Measurements from ENCODE around the gene UQCRC1.

Gene UQCRC1

GRCh38 chr3:48565591-48566400, 43.6 kb downstream of the UQCRC1 start:
- no peak overlapping the region for H3K9ac ChIP-seq (ENCODE audit: low read depth in 1 of 2, low read length in 2 of 2)
- no peaks in the 10 kb centered on the region for H3K9me3 ChIP-seq (ENCODE audit: control insufficient read depth in 2 of 2, low read length in 2 of 2)
- no peaks in the 10 kb centered on the region for H3K27me3 ChIP-seq (ENCODE audit: control insufficient read depth in 2 of 2, insufficient read depth in 2 of 2, low read length in 2 of 2)
- no peak overlapping the region for H3K4me3 ChIP-seq (ENCODE audit: low read length in 2 of 2)
- no peaks in the 10 kb centered on the region for H3K36me3 ChIP-seq (ENCODE audit: control insufficient read depth in 2 of 2, insufficient read depth in 2 of 2, low read length in 2 of 2)
- no peak overlapping the region for H3K27ac ChIP-seq (ENCODE audit: low read depth in 2 of 2, low read length in 2 of 2)
- no peaks in the 10 kb centered on the region for H3K4me1 ChIP-seq (ENCODE audit: control insufficient read depth in 2 of 2, insufficient read depth in 2 of 2, low read length in 2 of 2)

- Histone ChIP-seq H3K4me1 (ENCODE audit: control insufficient read depth in 2 of 2, insufficient read depth in 2 of 2, low read length in 2 of 2) (peaks cover 0 to 3% of the 10 kb centered on the region in 2 donors), H3K4me3 (ENCODE audit: low read length in 2 of 2) (no peak overlapping the region), H3K36me3 (ENCODE audit: control insufficient read depth in 2 of 2, insufficient read depth in 2 of 2, low read length in 2 of 2) (no peaks in the 10 kb centered on the region), H3K9me3 (ENCODE audit: control insufficient read depth in 2 of 2, low read length in 2 of 2) (no peaks in the 10 kb centered on the region), H3K27me3 (ENCODE audit: control insufficient read depth in 2 of 2, insufficient read depth in 2 of 2, low read length in 2 of 2) (no peaks in the 10 kb centered on the region), H3K9ac (ENCODE audit: low read depth in 1 of 2, low read length in 2 of 2) (no peak overlapping the region), H3K27ac (ENCODE audit: low read depth in 2 of 2, low read length in 2 of 2) (no peak overlapping the region)
These were observed 44.3 kb downstream of the UQCRC1 start for GRCh38 chr3:48565186-48565585.

- peaks cover 0 to 6% of the 10 kb centered on the region in 2 donors for H3K4me1 ChIP-seq (ENCODE audit: control insufficient read depth in 2 of 2, insufficient read depth in 2 of 2, low read length in 2 of 2)
- no peak overlapping the region for H3K27ac ChIP-seq (ENCODE audit: low read depth in 2 of 2, low read length in 2 of 2)
- no peak overlapping the region for H3K4me3 ChIP-seq (ENCODE audit: low read length in 2 of 2)
- H3K9ac ChIP-seq (ENCODE audit: low read depth in 1 of 2, low read length in 2 of 2): no peak overlapping the region
- H3K9me3 ChIP-seq (ENCODE audit: control insufficient read depth in 2 of 2, low read length in 2 of 2): no peaks in the 10 kb centered on the region
- H3K36me3 ChIP-seq (ENCODE audit: control insufficient read depth in 2 of 2, insufficient read depth in 2 of 2, low read length in 2 of 2): no peaks in the 10 kb centered on the region
- no peaks in the 10 kb centered on the region for H3K27me3 ChIP-seq (ENCODE audit: control insufficient read depth in 2 of 2, insufficient read depth in 2 of 2, low read length in 2 of 2)
These were observed 44.8 kb downstream of the UQCRC1 start for GRCh38 chr3:48564667-48565066.

- peaks cover 3 to 6% of the 10 kb centered on the region in 2 donors for H3K4me1 ChIP-seq (ENCODE audit: control insufficient read depth in 2 of 2, insufficient read depth in 2 of 2, low read length in 2 of 2)
These were observed 45.4 kb downstream of the UQCRC1 start for GRCh38 chr3:48564022-48564421.

GRCh38 chr3:48563382-48563918, 46.0 kb downstream of the UQCRC1 start, which contains the start of gene UCN2:
Gene UCN2 (minus strand): TSS chr3:48563781. CDS start chr3:48563124, 657 bp downstream.
- Histone ChIP-seq H3K27me3 (ENCODE audit: control insufficient read depth in 2 of 2, insufficient read depth in 2 of 2, low read length in 2 of 2) (no peaks in the 10 kb centered on the region), H3K4me3 (ENCODE audit: low read length in 2 of 2) (no peak within 1 kb of the TSS), H3K9me3 (ENCODE audit: control insufficient read depth in 2 of 2, low read length in 2 of 2) (no peaks in the 10 kb centered on the region), H3K9ac (ENCODE audit: low read depth in 1 of 2, low read length in 2 of 2) (no peak within 1 kb of the TSS), H3K27ac (ENCODE audit: low read depth in 2 of 2, low read length in 2 of 2) (no peak within 1 kb of the TSS), H3K36me3 (ENCODE audit: control insufficient read depth in 2 of 2, insufficient read depth in 2 of 2, low read length in 2 of 2) (no peaks in the 10 kb centered on the region), H3K4me1 (ENCODE audit: control insufficient read depth in 2 of 2, insufficient read depth in 2 of 2, low read length in 2 of 2) (peaks cover 3 to 9% of the 10 kb centered on the region in 2 donors)

More at GRCh38 chr3:48564022-48564421, 45.4 kb downstream of the UQCRC1 start:
- H3K27ac ChIP-seq (ENCODE audit: low read depth in 2 of 2, low read length in 2 of 2): no peak overlapping the region
- H3K27me3 ChIP-seq (ENCODE audit: control insufficient read depth in 2 of 2, insufficient read depth in 2 of 2, low read length in 2 of 2): no peaks in the 10 kb centered on the region
- no peak overlapping the region for H3K4me3 ChIP-seq (ENCODE audit: low read length in 2 of 2)
- no peaks in the 10 kb centered on the region for H3K9me3 ChIP-seq (ENCODE audit: control insufficient read depth in 2 of 2, low read length in 2 of 2)
- H3K9ac ChIP-seq (ENCODE audit: low read depth in 1 of 2, low read length in 2 of 2): no peak overlapping the region
- H3K36me3 ChIP-seq (ENCODE audit: control insufficient read depth in 2 of 2, insufficient read depth in 2 of 2, low read length in 2 of 2): no peaks in the 10 kb centered on the region

GRCh38 chr3:48562367-48563095, 46.9 kb downstream of the UQCRC1 start:
- Histone ChIP-seq H3K27me3 (ENCODE audit: control insufficient read depth in 2 of 2, insufficient read depth in 2 of 2, low read length in 2 of 2) (no peaks in the 10 kb centered on the region), H3K27ac (ENCODE audit: low read depth in 2 of 2, low read length in 2 of 2) (no peak overlapping the region), H3K9me3 (ENCODE audit: control insufficient read depth in 2 of 2, low read length in 2 of 2) (no peaks in the 10 kb centered on the region), H3K9ac (ENCODE audit: low read depth in 1 of 2, low read length in 2 of 2) (no peak overlapping the region), H3K4me3 (ENCODE audit: low read length in 2 of 2) (no peak overlapping the region), H3K4me1 (ENCODE audit: control insufficient read depth in 2 of 2, insufficient read depth in 2 of 2, low read length in 2 of 2) (peaks cover 5 to 15% of the 10 kb centered on the region in 2 donors), H3K36me3 (ENCODE audit: control insufficient read depth in 2 of 2, insufficient read depth in 2 of 2, low read length in 2 of 2) (no peaks in the 10 kb centered on the region)

GRCh38 chr3:48561045-48561736, 48.3 kb downstream of the UQCRC1 start:
- no peaks in the 10 kb centered on the region for H3K27me3 ChIP-seq (ENCODE audit: control insufficient read depth in 2 of 2, insufficient read depth in 2 of 2, low read length in 2 of 2)
- H3K9ac ChIP-seq (ENCODE audit: low read depth in 1 of 2, low read length in 2 of 2): no peak overlapping the region
- H3K36me3 ChIP-seq (ENCODE audit: control insufficient read depth in 2 of 2, insufficient read depth in 2 of 2, low read length in 2 of 2): no peaks in the 10 kb centered on the region
- H3K9me3 ChIP-seq (ENCODE audit: control insufficient read depth in 2 of 2, low read length in 2 of 2): no peaks in the 10 kb centered on the region
- H3K27ac ChIP-seq (ENCODE audit: low read depth in 2 of 2, low read length in 2 of 2): peak overlapping the region; percentile 16 to 34
- H3K4me1 ChIP-seq (ENCODE audit: control insufficient read depth in 2 of 2, insufficient read depth in 2 of 2, low read length in 2 of 2): peaks cover 10 to 22% of the 10 kb centered on the region in 2 donors
- peak overlapping the region; percentile 22 to 44 for H3K4me3 ChIP-seq (ENCODE audit: low read length in 2 of 2)

- Histone ChIP-seq H3K27ac (ENCODE audit: low read depth in 2 of 2, low read length in 2 of 2) (peak overlapping the region; percentile 16 to 34), H3K4me3 (ENCODE audit: low read length in 2 of 2) (peak overlapping the region; percentile 22 to 44), H3K27me3 (ENCODE audit: control insufficient read depth in 2 of 2, insufficient read depth in 2 of 2, low read length in 2 of 2) (no peaks in the 10 kb centered on the region), H3K4me1 (ENCODE audit: control insufficient read depth in 2 of 2, insufficient read depth in 2 of 2, low read length in 2 of 2) (peaks cover 13 to 27% of the 10 kb centered on the region in 2 donors), H3K9me3 (ENCODE audit: control insufficient read depth in 2 of 2, low read length in 2 of 2) (no peaks in the 10 kb centered on the region), H3K9ac (ENCODE audit: low read depth in 1 of 2, low read length in 2 of 2) (no peak overlapping the region), H3K36me3 (ENCODE audit: control insufficient read depth in 2 of 2, insufficient read depth in 2 of 2, low read length in 2 of 2) (no peaks in the 10 kb centered on the region)
These were observed 48.8 kb downstream of the UQCRC1 start for GRCh38 chr3:48560648-48561018.

- Histone ChIP-seq H3K4me3 (ENCODE audit: low read length in 2 of 2) (no peak overlapping the region), H3K27me3 (ENCODE audit: control insufficient read depth in 2 of 2, insufficient read depth in 2 of 2, low read length in 2 of 2) (no peaks in the 10 kb centered on the region), H3K36me3 (ENCODE audit: control insufficient read depth in 2 of 2, insufficient read depth in 2 of 2, low read length in 2 of 2) (no peaks in the 10 kb centered on the region), H3K9me3 (ENCODE audit: control insufficient read depth in 2 of 2, low read length in 2 of 2) (no peaks in the 10 kb centered on the region), H3K4me1 (ENCODE audit: control insufficient read depth in 2 of 2, insufficient read depth in 2 of 2, low read length in 2 of 2) (peaks cover 19 to 39% of the 10 kb centered on the region in 2 donors), H3K27ac (ENCODE audit: low read depth in 2 of 2, low read length in 2 of 2) (peak overlapping the region; percentile 4 to 35), H3K9ac (ENCODE audit: low read depth in 1 of 2, low read length in 2 of 2) (no peak overlapping the region)
These were observed 50.8 kb downstream of the UQCRC1 start for GRCh38 chr3:48558493-48559134.

All from mucosa of rectum (tissue), 2 donors.